Tibial artery (tissue), 4 donors: ENCODE data around the gene GPN2.

Experiments
- DNase-seq, 2 donors: peaks; one replicate each; pipeline ENCODE4 v3.0.0-alpha.2; 2019
- H3K27ac ChIP-seq, 2 donors: fragments of 200-600 bp; sonication (generic) in 1 of 2; 1 replicate in 1 of 2; 2 replicates in 1 of 2; pipeline ENCODE4 v1.5.1; 2018 to 2019; ENCODE audit warnings: mild to moderate bottlenecking in 1 of 2
- H3K27me3 ChIP-seq, 2 donors: fragments of 200-600 bp; sonication (generic) in 1 of 2; one replicate each; pipeline versions ENCODE4 v1.5.1 to v1.6.0; 2016 to 2019
- H3K36me3 ChIP-seq, 3 donors: fragments of 200-600 bp; sonication (generic) in 2 of 3; one replicate each; pipeline ENCODE4 v1.5.1; 2016 to 2019; ENCODE audit warnings: mild to moderate bottlenecking in 2 of 3
- H3K4me1 ChIP-seq, 4 donors: fragments of 200-600 bp; sonication (generic) in 2 of 4; 1 replicate in 3 of 4; 2 replicates in 1 of 4; pipeline ENCODE4 v1.5.1; 2016 to 2019
- H3K4me3 ChIP-seq, 2 donors: fragments of 200-600 bp; sonication (generic) in 1 of 2; 1 replicate in 1 of 2; 2 replicates in 1 of 2; pipeline ENCODE4 v1.5.1; 2018 to 2019; ENCODE audit warnings: mild to moderate bottlenecking in 2 of 2
- H3K9me3 ChIP-seq, 3 donors: fragments of 200-600 bp; sonication (generic) in 1 of 3; one replicate each; pipeline ENCODE4 v1.5.1; 2016 to 2019
- intact Hi-C: fragments of 100-400 bp; cut with DNase I; formaldehyde crosslinking; loops from one replicate; pipeline ENCODE4 v1.15.0; 2023; ENCODE audit warnings: low total_unique reads
- TF ChIP-seq, protein P1 (sequence below), 2 experiments: fragments of 200-600 bp in 1 of 2; fragments of 450-650 bp in 1 of 2; IDR thresholded peaks; one replicate each; pipeline ENCODE4 v1.5.1; 2017 to 2019; ENCODE audit warnings: antibody characterized with exemption in 2 of 2, mild to moderate bottlenecking in 1 of 2, moderate library complexity in 1 of 2

The GPN2 gene

DNA sequence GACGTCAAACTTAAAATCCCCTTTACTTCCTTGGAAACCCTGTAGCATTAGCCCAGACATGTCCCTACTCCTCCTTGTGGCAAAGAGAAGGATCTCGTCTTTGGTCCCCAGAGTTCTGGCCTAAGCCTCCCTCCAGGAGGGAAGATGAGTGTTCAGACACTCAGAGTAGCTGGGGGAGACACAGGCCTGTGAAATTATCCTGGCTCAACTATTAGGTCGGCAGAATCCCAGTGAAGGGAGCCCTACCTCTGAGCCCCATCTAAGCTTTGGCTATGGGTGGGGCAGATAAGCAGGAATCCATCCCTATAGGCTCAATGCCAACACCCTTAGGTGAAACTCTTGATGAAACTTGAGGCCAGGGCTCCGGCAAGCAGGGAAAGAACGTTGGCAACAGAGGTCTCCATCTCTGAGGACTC is 28.8 kb downstream of the GPN2 start:
- Histone ChIP-seq H3K9me3 (no peaks in the 10 kb centered on the region), H3K4me3 (no peak overlapping the region), H3K27ac (no peak overlapping the region), H3K36me3 (peaks cover 4 to 21% (median 7%) of the 10 kb centered on the region in 3 donors), H3K4me1 (peaks cover 0 to 22% (median 15%) of the 10 kb centered on the region in 4 donors), H3K27me3 (no peaks in the 10 kb centered on the region)
- DNase-seq = no peak
- TF ChIP-seq, protein P1, sequence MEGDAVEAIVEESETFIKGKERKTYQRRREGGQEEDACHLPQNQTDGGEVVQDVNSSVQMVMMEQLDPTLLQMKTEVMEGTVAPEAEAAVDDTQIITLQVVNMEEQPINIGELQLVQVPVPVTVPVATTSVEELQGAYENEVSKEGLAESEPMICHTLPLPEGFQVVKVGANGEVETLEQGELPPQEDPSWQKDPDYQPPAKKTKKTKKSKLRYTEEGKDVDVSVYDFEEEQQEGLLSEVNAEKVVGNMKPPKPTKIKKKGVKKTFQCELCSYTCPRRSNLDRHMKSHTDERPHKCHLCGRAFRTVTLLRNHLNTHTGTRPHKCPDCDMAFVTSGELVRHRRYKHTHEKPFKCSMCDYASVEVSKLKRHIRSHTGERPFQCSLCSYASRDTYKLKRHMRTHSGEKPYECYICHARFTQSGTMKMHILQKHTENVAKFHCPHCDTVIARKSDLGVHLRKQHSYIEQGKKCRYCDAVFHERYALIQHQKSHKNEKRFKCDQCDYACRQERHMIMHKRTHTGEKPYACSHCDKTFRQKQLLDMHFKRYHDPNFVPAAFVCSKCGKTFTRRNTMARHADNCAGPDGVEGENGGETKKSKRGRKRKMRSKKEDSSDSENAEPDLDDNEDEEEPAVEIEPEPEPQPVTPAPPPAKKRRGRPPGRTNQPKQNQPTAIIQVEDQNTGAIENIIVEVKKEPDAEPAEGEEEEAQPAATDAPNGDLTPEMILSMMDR (IDR thresholded peaks at IDR 0.05) = no peak
- intact Hi-C loops = no loop called here

GRCh38 chr1:26858891-26859640 is 31.0 kb downstream of the GPN2 start:
- H3K4me1 ChIP-seq = peaks cover 0 to 8% (median 5%) of the 10 kb centered on the region in 4 donors
- no peaks in the 10 kb centered on the region for H3K9me3 ChIP-seq
- intact Hi-C loops = no loop called here
- no peak for DNase-seq
- H3K36me3 ChIP-seq = peaks cover 20 to 44% (median 24%) of the 10 kb centered on the region in 3 donors
- H3K27ac ChIP-seq = no peak overlapping the region
- no peaks in the 10 kb centered on the region for H3K27me3 ChIP-seq
- TF ChIP-seq, protein P1 (IDR thresholded peaks at IDR 0.05) = no peak
- no peak overlapping the region for H3K4me3 ChIP-seq

GRCh38 chr1:26858160-26858559 is 31.9 kb downstream of the GPN2 start:
- intact Hi-C loops = no loop called here
- TF ChIP-seq, protein P1 (IDR thresholded peaks at IDR 0.05) = no peak
- Histone ChIP-seq H3K4me1 (peaks cover 0 to 3% (median 0%) of the 10 kb centered on the region in 4 donors), H3K27me3 (no peaks in the 10 kb centered on the region), H3K9me3 (no peaks in the 10 kb centered on the region), H3K27ac (no peak overlapping the region), H3K36me3 (peaks cover 27 to 53% (median 33%) of the 10 kb centered on the region in 3 donors), H3K4me3 (no peak overlapping the region)
- DNase-seq = no peak

- no peak overlapping the region for H3K27ac ChIP-seq
- no peak overlapping the region for H3K4me3 ChIP-seq
- peaks cover 27 to 59% (median 38%) of the 10 kb centered on the region in 3 donors for H3K36me3 ChIP-seq
- H3K9me3 ChIP-seq = no peaks in the 10 kb centered on the region
- TF ChIP-seq, protein P1 (IDR thresholded peaks at IDR 0.05) = no peak
- H3K27me3 ChIP-seq = no peaks in the 10 kb centered on the region
- H3K4me1 ChIP-seq = no peaks in the 10 kb centered on the region
- DNase-seq = no peak
- intact Hi-C loops = no loop called here
These were observed 32.5 kb downstream of the GPN2 start for GRCh38 chr1:26857473-26858060.

DNA sequence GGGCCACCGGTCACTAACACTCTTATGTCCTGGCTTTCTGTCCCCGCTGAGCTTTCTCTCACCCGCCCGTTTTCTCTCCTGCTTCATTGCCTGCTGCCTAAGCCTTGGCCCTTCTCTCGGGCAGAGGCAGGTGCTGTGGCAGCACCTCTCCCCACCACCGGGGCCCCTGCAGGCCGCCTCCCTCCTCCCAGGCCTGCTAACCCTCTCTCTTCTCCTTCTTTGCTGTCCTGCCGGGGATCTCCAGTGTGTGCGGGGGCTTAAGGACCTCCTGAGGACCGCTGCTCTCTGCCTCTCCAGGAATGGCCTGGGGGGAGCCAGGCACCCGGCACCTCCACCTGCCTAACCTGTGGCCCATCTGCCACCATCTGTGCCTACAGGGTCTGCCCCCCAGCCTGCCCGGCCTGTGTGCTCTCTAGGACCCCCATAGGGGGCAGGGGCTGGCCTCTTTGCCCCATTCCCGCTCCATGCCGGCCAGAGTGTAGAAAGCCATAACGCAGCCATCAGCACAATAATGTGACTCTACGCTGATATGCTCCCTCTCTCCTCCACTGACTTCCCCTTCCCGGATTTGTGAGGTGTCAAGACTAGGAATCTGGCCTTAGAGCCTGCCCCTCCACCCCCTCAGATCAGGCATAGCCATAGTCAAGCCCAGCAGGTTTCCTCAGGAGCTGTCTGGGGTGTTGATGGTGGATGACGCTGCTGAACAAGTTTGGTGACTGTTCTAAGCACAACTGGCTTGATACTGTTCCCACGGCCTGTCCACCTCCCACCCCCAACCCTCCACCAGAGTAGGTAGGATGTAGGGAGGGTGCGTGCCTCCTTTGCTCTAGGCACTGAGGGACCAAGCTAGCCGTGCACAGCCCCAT is 33.2 kb downstream of the GPN2 start:
- intact Hi-C loops = no loop called here
- H3K27me3 ChIP-seq = no peaks in the 10 kb centered on the region
- TF ChIP-seq, protein P1 (IDR thresholded peaks at IDR 0.05) = no peak
- no peak overlapping the region for H3K4me3 ChIP-seq
- H3K9me3 ChIP-seq = no peaks in the 10 kb centered on the region
- H3K27ac ChIP-seq = no peak overlapping the region
- no peaks in the 10 kb centered on the region for H3K4me1 ChIP-seq
- DNase-seq = no peak
- peaks cover 29 to 66% (median 45%) of the 10 kb centered on the region in 3 donors for H3K36me3 ChIP-seq
